ENCODE results near the gene CDH15.
A peak's percentile ranks its signal among the peaks of the same experiment; 100 is the strongest.
"Not testable (repeated sequence)": the region's sequence is repeated elsewhere in the genome, so short reads cannot be mapped to it uniquely, and the experiment has no call there.

Gene CDH15

GRCh38 chr16:89183975-89184676 lies 12.6 kb downstream of the CDH15 start:
- no peak overlapping the region for H3K27ac ChIP-seq (ENCODE audit: poor library complexity, severe bottlenecking)
- ATAC-seq (ENCODE audit: low read depth) (no peak), DNase-seq (ENCODE audit: low spot score) (no peak)
- no peaks in the 10 kb centered on the region for H3K36me3 ChIP-seq (ENCODE audit: low read depth)
- H3K4me3 ChIP-seq (ENCODE audit: severe bottlenecking): no peak overlapping the region
- H3K9me3 ChIP-seq (ENCODE audit: severe bottlenecking): no peaks in the 10 kb centered on the region
- H3K27me3 ChIP-seq (ENCODE audit: insufficient read depth, poor library complexity, severe bottlenecking): no peaks in the 10 kb centered on the region
- no peak for TF ChIP-seq CTCF (IDR thresholded peaks at IDR 0.05; ENCODE audit: poor library complexity, severe bottlenecking)
- H3K4me1 ChIP-seq (ENCODE audit: insufficient read depth, poor library complexity, severe bottlenecking): no peaks in the 10 kb centered on the region

- no peaks in the 10 kb centered on the region for H3K4me1 ChIP-seq (ENCODE audit: insufficient read depth, poor library complexity, severe bottlenecking)
- H3K4me3 ChIP-seq (ENCODE audit: severe bottlenecking): no peak overlapping the region
- ATAC-seq (ENCODE audit: low read depth) (no peak), DNase-seq (ENCODE audit: low spot score) (no peak)
- no peak overlapping the region for H3K27ac ChIP-seq (ENCODE audit: poor library complexity, severe bottlenecking)
- no peaks in the 10 kb centered on the region for H3K9me3 ChIP-seq (ENCODE audit: severe bottlenecking)
- no peaks in the 10 kb centered on the region for H3K27me3 ChIP-seq (ENCODE audit: insufficient read depth, poor library complexity, severe bottlenecking)
- no peak for TF ChIP-seq CTCF (IDR thresholded peaks at IDR 0.05; ENCODE audit: poor library complexity, severe bottlenecking)
- H3K36me3 ChIP-seq (ENCODE audit: low read depth): no peaks in the 10 kb centered on the region
These were observed 13.1 kb downstream of the CDH15 start for GRCh38 chr16:89184677-89184932.

GRCh38 chr16:89184933-89185794 lies 13.6 kb downstream of the CDH15 start:
- TF ChIP-seq CTCF (IDR thresholded peaks at IDR 0.05; ENCODE audit: poor library complexity, severe bottlenecking): no peak
- peak; percentile 53 for ATAC-seq (ENCODE audit: low read depth)
- H3K27me3 ChIP-seq (ENCODE audit: insufficient read depth, poor library complexity, severe bottlenecking): no peaks in the 10 kb centered on the region
- DNase-seq (ENCODE audit: low spot score): no peak
- H3K36me3 ChIP-seq (ENCODE audit: low read depth): no peaks in the 10 kb centered on the region
- H3K4me3 ChIP-seq (ENCODE audit: severe bottlenecking): no peak overlapping the region
- no peaks in the 10 kb centered on the region for H3K9me3 ChIP-seq (ENCODE audit: severe bottlenecking)
- H3K4me1 ChIP-seq (ENCODE audit: insufficient read depth, poor library complexity, severe bottlenecking): no peaks in the 10 kb centered on the region
- no peak overlapping the region for H3K27ac ChIP-seq (ENCODE audit: poor library complexity, severe bottlenecking)

- H3K4me3 ChIP-seq (ENCODE audit: severe bottlenecking); H3K9me3 ChIP-seq (ENCODE audit: severe bottlenecking); DNase-seq (ENCODE audit: low spot score); H3K27ac ChIP-seq (ENCODE audit: poor library complexity, severe bottlenecking); ATAC-seq (ENCODE audit: low read depth); H3K36me3 ChIP-seq (ENCODE audit: low read depth); H3K27me3 ChIP-seq (ENCODE audit: insufficient read depth, poor library complexity, severe bottlenecking); H3K4me1 ChIP-seq (ENCODE audit: insufficient read depth, poor library complexity, severe bottlenecking): not testable (repeated sequence)
These were observed 14.5 kb downstream of the CDH15 start for GRCh38 chr16:89185887-89186592.

- H3K36me3 ChIP-seq (ENCODE audit: low read depth); H3K4me1 ChIP-seq (ENCODE audit: insufficient read depth, poor library complexity, severe bottlenecking); DNase-seq (ENCODE audit: low spot score); H3K27ac ChIP-seq (ENCODE audit: poor library complexity, severe bottlenecking); H3K4me3 ChIP-seq (ENCODE audit: severe bottlenecking); H3K27me3 ChIP-seq (ENCODE audit: insufficient read depth, poor library complexity, severe bottlenecking); ATAC-seq (ENCODE audit: low read depth); H3K9me3 ChIP-seq (ENCODE audit: severe bottlenecking): not testable (repeated sequence)
These were observed 15.1 kb downstream of the CDH15 start for GRCh38 chr16:89186593-89187031.

All from RWPE2 (cell line).